Measurements from ENCODE around the gene KRTAP1-3.

The KRTAP1-3 gene

DNA sequence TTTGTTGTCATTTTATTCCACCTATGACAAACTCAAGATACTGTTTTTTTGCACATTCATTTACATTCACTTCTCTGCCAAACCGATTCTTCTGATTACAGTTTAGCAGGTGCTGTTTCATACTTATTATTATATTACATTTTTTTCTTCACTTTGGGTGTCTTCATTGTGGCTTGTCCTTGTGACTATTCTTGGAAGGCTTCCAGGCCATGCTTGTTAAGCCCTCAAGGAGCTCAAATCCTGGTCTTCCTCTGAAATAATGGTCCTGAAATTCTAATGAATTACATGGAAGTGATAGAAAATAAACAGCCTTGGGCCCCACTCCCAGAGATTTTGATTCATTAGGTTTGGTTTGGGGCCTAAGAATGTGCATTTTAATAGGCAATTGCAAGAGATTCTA, 29.6 kb upstream of the KRTAP1-3 start:
- DNase-seq, result no peak
- Histone ChIP-seq H2AFZ (ENCODE audit: low read length) (no peak overlapping the region), H3K4me1 (ENCODE audit: low read length) (no peaks in the 10 kb centered on the region), H4K20me1 (ENCODE audit: insufficient read depth, low read length) (no peaks in the 10 kb centered on the region), H3K4me2 (ENCODE audit: low read depth, low read length) (no peak overlapping the region), H3K27me3 (replicated peaks; ENCODE audit: insufficient read depth, low read length) (no peaks in the 10 kb centered on the region), H3K4me3 (ENCODE audit: low read length) (no peak overlapping the region), H3K79me2 (ENCODE audit: low read length) (no peaks in the 10 kb centered on the region), H3K9me2 (replicated peaks; ENCODE audit: insufficient read depth, low read length) (no peaks in the 10 kb centered on the region), H3K27ac (ENCODE audit: low read length) (no peak overlapping the region), H3F3A (ENCODE audit: insufficient read depth, low read length) (no peaks in the 10 kb centered on the region), H3K9me3 (replicated peaks; ENCODE audit: insufficient read depth, low read length) (no peaks in the 10 kb centered on the region), H3K36me3 (replicated peaks; ENCODE audit: insufficient read depth, low read length) (no peaks in the 10 kb centered on the region), H3K9ac (ENCODE audit: low read length) (no peak overlapping the region)
- TF ChIP-seq EZH2phosphoT487 (IDR thresholded peaks at IDR 0.05; ENCODE audit: low read length) (no peak), EZH2 (optimal IDR thresholded peaks at IDR 0.05; ENCODE audit: low read depth, low read length) (no peak)
- TF ChIP-seq, protein P1, sequence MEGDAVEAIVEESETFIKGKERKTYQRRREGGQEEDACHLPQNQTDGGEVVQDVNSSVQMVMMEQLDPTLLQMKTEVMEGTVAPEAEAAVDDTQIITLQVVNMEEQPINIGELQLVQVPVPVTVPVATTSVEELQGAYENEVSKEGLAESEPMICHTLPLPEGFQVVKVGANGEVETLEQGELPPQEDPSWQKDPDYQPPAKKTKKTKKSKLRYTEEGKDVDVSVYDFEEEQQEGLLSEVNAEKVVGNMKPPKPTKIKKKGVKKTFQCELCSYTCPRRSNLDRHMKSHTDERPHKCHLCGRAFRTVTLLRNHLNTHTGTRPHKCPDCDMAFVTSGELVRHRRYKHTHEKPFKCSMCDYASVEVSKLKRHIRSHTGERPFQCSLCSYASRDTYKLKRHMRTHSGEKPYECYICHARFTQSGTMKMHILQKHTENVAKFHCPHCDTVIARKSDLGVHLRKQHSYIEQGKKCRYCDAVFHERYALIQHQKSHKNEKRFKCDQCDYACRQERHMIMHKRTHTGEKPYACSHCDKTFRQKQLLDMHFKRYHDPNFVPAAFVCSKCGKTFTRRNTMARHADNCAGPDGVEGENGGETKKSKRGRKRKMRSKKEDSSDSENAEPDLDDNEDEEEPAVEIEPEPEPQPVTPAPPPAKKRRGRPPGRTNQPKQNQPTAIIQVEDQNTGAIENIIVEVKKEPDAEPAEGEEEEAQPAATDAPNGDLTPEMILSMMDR (IDR thresholded peaks at IDR 0.05; ENCODE audit: low read length), result no peak

DNA sequence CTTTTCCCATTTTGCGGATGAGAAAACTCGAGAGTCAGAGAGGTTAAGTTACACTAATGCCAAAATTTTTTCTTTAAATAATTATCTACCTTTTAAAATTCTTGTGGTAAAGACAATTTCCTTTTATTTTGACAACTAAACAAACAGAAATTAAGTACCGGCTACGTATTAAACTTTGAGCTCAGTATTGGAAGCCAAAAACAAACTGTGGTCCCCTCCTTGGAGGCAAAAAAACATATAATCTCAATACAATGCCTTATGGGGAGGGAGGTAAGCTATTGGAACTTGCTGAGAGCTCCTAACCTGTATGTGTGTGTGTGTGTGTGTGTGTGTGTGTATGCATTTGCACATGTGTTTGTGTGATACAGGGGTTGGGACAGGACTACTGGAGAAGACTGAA, 28.8 kb upstream of the KRTAP1-3 start:
- no peak for DNase-seq
- Histone ChIP-seq H3K9ac (ENCODE audit: low read length) (no peak overlapping the region), H3K4me1 (ENCODE audit: low read length) (no peaks in the 10 kb centered on the region), H3K4me2 (ENCODE audit: low read depth, low read length) (no peak overlapping the region), H3K79me2 (ENCODE audit: low read length) (no peaks in the 10 kb centered on the region), H3F3A (ENCODE audit: insufficient read depth, low read length) (no peaks in the 10 kb centered on the region), H3K9me2 (replicated peaks; ENCODE audit: insufficient read depth, low read length) (no peaks in the 10 kb centered on the region), H3K27me3 (replicated peaks; ENCODE audit: insufficient read depth, low read length) (no peaks in the 10 kb centered on the region), H3K36me3 (replicated peaks; ENCODE audit: insufficient read depth, low read length) (no peaks in the 10 kb centered on the region), H4K20me1 (ENCODE audit: insufficient read depth, low read length) (no peaks in the 10 kb centered on the region), H2AFZ (ENCODE audit: low read length) (no peak overlapping the region), H3K4me3 (ENCODE audit: low read length) (no peak overlapping the region), H3K27ac (ENCODE audit: low read length) (no peak overlapping the region), H3K9me3 (replicated peaks; ENCODE audit: insufficient read depth, low read length) (no peaks in the 10 kb centered on the region)
- TF ChIP-seq EZH2 (optimal IDR thresholded peaks at IDR 0.05; ENCODE audit: low read depth, low read length) (no peak), EZH2phosphoT487 (IDR thresholded peaks at IDR 0.05; ENCODE audit: low read length) (no peak)
- TF ChIP-seq, protein P1 (IDR thresholded peaks at IDR 0.05; ENCODE audit: low read length), result no peak

DNA sequence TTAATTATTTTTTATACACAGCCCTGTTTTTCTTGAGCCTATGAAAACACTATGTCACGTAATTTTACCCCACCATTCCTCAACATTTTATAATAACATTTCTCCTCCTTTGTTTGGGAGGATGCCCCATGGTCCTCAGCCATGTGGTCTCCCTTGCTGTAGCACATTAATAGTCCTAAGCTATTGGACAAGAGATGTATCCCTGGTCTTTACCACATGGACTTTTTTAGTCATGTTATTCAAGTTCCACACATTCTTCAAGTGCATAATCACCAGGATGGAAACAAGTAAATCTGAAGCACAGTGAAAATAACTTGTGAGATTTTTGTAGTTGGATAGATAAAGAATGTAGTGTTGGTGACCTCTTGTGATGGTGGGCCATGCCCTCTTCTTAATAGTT, 27.3 kb upstream of the KRTAP1-3 start:
- H3K9me3 ChIP-seq (replicated peaks; ENCODE audit: insufficient read depth, low read length), result no peaks in the 10 kb centered on the region
- H3K36me3 ChIP-seq (replicated peaks; ENCODE audit: insufficient read depth, low read length), result no peaks in the 10 kb centered on the region
- no peak for DNase-seq
- no peaks in the 10 kb centered on the region for H3K27me3 ChIP-seq (replicated peaks; ENCODE audit: insufficient read depth, low read length)
- H3K9me2 ChIP-seq (replicated peaks; ENCODE audit: insufficient read depth, low read length), result no peaks in the 10 kb centered on the region
- no peak overlapping the region for H3K9ac ChIP-seq (ENCODE audit: low read length)
- TF ChIP-seq, protein P1 (IDR thresholded peaks at IDR 0.05; ENCODE audit: low read length), result no peak
- no peaks in the 10 kb centered on the region for H3K79me2 ChIP-seq (ENCODE audit: low read length)
- H3K4me2 ChIP-seq (ENCODE audit: low read depth, low read length), result no peak overlapping the region
- H4K20me1 ChIP-seq (ENCODE audit: insufficient read depth, low read length), result no peaks in the 10 kb centered on the region
- no peaks in the 10 kb centered on the region for H3F3A ChIP-seq (ENCODE audit: insufficient read depth, low read length)
- H3K4me1 ChIP-seq (ENCODE audit: low read length), result no peaks in the 10 kb centered on the region
- no peak overlapping the region for H3K4me3 ChIP-seq (ENCODE audit: low read length)
- H3K27ac ChIP-seq (ENCODE audit: low read length), result no peak overlapping the region
- no peak overlapping the region for H2AFZ ChIP-seq (ENCODE audit: low read length)

Measured in MM.1S (cell line).